GM13977 (cell line): Measurements from ENCODE around the gene BCAS3.

Experiments used
- DNase-seq: peaks from one replicate; pipeline ENCODE4 v3.0.0; 2012; ENCODE audit warnings: low spot score
- in situ Hi-C: fragments of 300-500 bp; cut with MboI; formaldehyde crosslinking; loops from one replicate; pipeline ENCODE4 v1.12.0; 2022; ENCODE audit warnings: low sequenced_read_pairs, low pct_unique_long_range_greater_than_20kb, mixed read lengths, inconsistent platforms; ENCODE audit not compliant: unreplicated experiment
- TF ChIP-seq, protein P1 (sequence below): IDR thresholded peaks from 2 replicates; pipeline ENCODE4 v1.5.1; 2012; ENCODE audit warnings: mild to moderate bottlenecking, control low read depth; ENCODE audit not compliant: insufficient read depth; ENCODE audit errors: extremely low read depth, missing control alignments

BCAS3 gene

DNA sequence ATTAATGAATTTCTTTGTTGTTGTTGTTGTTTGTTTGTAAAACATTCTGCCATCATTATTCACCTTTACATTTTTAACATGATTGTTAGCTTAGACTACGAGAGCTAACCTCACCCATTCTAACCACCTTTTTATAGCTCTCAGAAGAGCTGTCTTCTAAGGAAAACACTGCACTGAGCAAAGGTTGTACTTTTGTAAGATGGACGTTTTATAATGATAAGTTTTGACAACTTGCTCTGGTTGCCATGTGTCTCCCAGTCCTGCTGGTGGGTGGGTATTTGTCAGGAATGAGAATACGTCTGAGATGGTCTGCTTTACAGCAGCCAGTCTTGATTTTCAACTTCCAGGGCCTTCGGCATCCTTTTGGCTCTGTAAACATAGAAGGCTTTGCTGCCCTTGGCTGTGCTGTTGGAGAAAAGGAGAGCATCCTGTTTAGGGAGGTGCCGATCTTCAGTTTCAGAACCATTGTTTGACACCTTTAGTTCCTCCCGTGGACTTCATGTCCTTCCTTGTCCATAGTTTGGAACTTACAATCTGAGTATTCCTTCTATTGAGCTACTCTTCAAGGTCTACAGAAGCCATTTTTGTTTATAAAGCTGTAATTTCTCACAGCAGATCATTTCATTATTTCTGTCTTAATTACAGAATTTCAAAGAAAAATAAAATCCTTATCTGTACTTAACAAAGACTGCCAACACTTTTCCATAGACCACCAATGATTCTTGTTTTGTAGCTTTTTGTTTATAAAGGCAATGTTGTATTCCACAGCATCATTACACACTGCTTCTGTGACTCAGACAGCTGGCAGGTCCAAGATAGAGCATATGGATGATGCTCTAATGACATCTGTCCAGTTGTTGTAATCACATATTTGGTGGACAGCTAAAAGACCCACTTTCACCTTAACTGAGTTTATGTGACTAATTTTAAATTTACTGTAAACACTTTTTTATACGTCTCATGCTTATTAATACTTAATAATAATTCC lies 451.9 kb downstream of the BCAS3 start:
- in situ Hi-C loops, result no loop called here
- no peak for DNase-seq
- TF ChIP-seq, protein P1, sequence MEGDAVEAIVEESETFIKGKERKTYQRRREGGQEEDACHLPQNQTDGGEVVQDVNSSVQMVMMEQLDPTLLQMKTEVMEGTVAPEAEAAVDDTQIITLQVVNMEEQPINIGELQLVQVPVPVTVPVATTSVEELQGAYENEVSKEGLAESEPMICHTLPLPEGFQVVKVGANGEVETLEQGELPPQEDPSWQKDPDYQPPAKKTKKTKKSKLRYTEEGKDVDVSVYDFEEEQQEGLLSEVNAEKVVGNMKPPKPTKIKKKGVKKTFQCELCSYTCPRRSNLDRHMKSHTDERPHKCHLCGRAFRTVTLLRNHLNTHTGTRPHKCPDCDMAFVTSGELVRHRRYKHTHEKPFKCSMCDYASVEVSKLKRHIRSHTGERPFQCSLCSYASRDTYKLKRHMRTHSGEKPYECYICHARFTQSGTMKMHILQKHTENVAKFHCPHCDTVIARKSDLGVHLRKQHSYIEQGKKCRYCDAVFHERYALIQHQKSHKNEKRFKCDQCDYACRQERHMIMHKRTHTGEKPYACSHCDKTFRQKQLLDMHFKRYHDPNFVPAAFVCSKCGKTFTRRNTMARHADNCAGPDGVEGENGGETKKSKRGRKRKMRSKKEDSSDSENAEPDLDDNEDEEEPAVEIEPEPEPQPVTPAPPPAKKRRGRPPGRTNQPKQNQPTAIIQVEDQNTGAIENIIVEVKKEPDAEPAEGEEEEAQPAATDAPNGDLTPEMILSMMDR, result no peak

DNA sequence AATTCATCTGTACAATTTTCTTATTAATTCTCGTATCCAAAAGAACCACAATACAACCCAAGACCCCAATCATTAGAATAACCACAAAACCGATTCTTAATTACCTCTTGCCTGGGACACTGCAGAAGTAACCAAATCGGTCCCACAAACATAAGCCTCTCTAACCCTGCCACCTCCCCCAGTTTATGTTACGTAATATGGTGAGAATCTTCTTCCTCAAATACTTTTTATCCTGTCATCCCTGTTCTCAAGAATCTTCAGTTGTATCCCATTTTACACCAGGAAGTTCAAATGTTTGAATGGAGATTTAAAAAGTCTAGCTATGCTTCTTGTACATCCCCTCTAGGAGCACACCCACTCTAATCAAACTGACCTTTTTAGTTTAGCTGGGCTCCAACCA lies 452.7 kb downstream of the BCAS3 start:
- in situ Hi-C loops, result no loop called here
- no peak for DNase-seq
- TF ChIP-seq, protein P1, result no peak

DNA sequence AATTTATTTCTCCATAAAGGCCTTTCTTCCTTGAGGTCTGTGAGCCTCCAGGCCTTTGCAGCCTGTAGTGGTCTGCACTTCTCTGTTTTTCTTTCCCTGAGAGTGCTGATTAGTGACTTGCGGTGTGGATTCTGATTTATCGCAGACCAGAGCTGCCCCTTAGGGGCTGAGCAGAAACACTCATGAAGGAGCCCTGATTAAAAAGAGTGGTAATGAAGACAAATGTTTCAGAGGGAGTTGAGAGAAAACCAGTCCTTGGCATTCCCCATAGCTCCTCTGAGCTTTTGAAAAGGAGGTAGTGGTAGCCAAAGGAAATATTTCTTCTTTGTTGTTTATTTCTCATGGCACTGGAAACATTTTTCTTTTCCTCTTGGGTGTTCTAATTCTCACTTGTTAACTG lies 453.9 kb downstream of the BCAS3 start:
- in situ Hi-C loops, result no loop called here
- DNase-seq, result no peak
- TF ChIP-seq, protein P1, result no peak

DNA sequence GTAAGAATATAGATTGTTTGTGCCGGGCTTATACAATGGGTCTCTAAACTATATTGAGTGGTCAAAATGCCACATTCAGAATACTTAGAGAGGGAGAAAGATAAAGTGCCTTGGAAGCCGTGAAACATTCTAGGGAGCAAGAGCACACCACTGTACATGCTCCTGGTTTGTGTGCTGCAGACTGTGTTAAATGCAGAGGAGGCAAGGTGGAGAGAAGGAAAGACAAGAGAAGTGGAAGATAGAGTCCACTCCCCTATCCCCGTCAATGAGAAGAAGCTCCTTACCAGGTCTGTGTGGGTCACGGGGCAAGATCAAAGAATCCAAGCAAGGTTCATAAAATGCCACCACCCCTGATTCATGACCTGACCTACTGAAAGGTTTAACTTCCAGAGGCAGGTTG lies 454.9 kb downstream of the BCAS3 start:
- TF ChIP-seq, protein P1, result no peak
- DNase-seq, result no peak
- in situ Hi-C loops, result no loop called here

DNA sequence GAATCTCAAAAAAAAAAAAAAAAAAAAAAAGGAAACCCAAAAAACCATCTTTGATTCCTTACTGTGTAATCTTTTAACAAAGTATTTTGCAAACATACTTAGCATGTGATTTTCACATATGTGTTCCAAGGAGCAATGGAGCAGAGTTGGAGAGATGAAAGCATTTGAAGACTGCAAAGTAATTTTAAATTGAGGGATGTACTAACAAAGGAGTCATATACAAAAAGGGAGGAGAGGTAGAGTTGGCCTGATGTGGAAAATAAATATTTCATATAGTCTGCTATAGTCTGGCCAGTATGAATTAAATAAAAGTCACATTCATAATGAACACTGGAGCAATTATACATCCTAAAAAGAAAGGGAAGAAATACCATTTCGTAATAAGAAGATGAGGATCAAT lies 456.2 kb downstream of the BCAS3 start:
- no peak for DNase-seq
- in situ Hi-C loops, result no loop called here
- TF ChIP-seq, protein P1, result no peak

DNA sequence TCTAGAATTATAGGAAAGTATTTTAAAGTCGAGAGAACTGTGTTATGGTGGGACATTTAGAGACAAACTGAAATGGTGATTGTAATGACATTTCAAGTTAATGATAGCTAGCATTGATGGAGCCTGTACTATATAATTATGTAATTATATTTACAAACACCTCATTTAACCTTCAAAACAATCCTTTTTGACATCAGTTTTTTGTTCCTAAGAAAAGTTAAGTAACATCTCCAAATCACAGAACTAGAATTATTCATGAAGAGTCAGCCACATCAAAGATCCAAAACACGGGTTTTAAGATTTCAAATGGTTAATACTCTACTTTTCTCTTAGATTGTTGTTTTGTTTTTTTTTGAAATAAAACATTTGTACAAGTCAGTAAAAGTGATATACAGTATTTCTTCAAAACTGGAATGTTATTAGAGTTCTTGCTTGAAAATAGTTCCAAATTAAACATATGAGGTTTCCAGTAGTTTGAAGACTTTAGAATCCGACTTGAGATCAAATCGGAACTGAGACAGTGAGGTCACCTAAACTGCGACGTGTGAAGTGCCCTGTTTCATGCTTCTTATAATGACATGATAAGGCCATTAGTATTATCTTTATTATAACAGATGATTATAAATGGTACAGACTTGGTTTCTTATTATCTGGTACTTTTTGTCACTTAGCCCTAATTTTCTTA lies 457.0 kb downstream of the BCAS3 start:
- DNase-seq, result no peak
- TF ChIP-seq, protein P1, result no peak
- in situ Hi-C loops, result no loop called here
